ENCODE data around the gene GDPGP1.
A peak's percentile ranks its signal among the peaks of the same experiment; 100 is the strongest.

Gene GDPGP1

GRCh38 chr15:90201130-90201943, 32.7 kb upstream of the GDPGP1 start, which contains the start of gene SEMA4B:
TSS of gene SEMA4B (plus strand) at chr15:90201330. CDS start at chr15:90201579, 249 bp downstream.
- peak; percentile 74 for DNase-seq (ENCODE audit: low read depth)
- peak within 1 kb of the TSS; percentile 89 for H3K4me3 ChIP-seq (ENCODE audit: low read length)

DNA sequence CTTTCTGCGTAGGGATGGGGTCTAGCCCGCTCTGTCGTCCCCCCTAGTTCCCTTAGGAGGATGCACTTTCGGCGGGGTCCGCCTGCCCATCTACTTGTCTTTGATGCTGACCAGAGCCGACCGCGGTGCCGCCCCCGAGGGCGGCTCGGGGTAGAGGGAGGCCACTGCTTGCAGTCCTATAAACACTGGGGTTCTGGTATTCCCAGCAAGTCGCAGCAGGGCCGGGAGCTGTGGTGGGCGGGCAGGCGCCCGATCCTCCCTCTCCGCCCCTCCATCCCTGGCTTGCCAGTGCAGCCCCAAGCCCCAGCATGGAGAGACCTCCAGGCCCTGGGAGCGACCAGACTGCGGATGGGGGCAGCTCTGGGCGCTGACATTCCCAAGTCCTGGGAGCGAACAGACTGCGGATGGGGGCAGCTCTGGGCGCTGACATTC, 32.0 kb upstream of the GDPGP1 start:
- peak overlapping the region; percentile 89 for H3K4me3 ChIP-seq (ENCODE audit: low read length)
- TF ChIP-seq, protein P1, sequence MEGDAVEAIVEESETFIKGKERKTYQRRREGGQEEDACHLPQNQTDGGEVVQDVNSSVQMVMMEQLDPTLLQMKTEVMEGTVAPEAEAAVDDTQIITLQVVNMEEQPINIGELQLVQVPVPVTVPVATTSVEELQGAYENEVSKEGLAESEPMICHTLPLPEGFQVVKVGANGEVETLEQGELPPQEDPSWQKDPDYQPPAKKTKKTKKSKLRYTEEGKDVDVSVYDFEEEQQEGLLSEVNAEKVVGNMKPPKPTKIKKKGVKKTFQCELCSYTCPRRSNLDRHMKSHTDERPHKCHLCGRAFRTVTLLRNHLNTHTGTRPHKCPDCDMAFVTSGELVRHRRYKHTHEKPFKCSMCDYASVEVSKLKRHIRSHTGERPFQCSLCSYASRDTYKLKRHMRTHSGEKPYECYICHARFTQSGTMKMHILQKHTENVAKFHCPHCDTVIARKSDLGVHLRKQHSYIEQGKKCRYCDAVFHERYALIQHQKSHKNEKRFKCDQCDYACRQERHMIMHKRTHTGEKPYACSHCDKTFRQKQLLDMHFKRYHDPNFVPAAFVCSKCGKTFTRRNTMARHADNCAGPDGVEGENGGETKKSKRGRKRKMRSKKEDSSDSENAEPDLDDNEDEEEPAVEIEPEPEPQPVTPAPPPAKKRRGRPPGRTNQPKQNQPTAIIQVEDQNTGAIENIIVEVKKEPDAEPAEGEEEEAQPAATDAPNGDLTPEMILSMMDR (IDR thresholded peaks at IDR 0.05; ENCODE audit: insufficient read depth, low read depth, low read length, missing control alignments) = no peak
- DNase-seq (ENCODE audit: low read depth) = no peak

More at GRCh38 chr15:90201130-90201943, 32.7 kb upstream of the GDPGP1 start, which contains the start of gene SEMA4B:
- TF ChIP-seq, protein P1 (IDR thresholded peaks at IDR 0.05; ENCODE audit: insufficient read depth, low read depth, low read length, missing control alignments) = no peak

DNA sequence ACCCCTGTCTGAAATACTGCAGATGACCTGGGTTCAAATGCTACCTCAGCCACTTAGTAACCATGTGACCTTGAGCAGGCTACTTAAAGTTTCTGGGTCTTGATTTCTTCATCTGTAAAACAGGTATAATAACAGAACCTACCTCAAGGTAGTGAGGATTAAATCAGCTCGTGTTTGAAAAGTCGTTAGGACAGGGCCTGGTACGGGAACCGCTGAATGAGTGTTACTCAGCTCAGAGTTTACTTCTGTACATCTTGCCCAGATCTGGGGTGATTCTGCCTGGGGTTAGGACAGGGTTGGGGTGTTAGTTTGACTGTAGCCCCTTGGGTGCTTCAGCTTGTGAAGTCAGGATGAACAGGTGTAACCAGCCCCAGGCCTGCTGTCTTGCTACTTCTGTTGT, 31.1 kb upstream of the GDPGP1 start:
- peak overlapping the region; percentile 89 for H3K4me3 ChIP-seq (ENCODE audit: low read length)
- TF ChIP-seq, protein P1 (IDR thresholded peaks at IDR 0.05; ENCODE audit: insufficient read depth, low read depth, low read length, missing control alignments) = no peak
- DNase-seq (ENCODE audit: low read depth) = no peak

GRCh38 chr15:90203473-90203872, 30.5 kb upstream of the GDPGP1 start:
- H3K4me3 ChIP-seq (ENCODE audit: low read length) = peak overlapping the region; percentile 89
- DNase-seq (ENCODE audit: low read depth) = no peak
- TF ChIP-seq, protein P1 (IDR thresholded peaks at IDR 0.05; ENCODE audit: insufficient read depth, low read depth, low read length, missing control alignments) = no peak

DNA sequence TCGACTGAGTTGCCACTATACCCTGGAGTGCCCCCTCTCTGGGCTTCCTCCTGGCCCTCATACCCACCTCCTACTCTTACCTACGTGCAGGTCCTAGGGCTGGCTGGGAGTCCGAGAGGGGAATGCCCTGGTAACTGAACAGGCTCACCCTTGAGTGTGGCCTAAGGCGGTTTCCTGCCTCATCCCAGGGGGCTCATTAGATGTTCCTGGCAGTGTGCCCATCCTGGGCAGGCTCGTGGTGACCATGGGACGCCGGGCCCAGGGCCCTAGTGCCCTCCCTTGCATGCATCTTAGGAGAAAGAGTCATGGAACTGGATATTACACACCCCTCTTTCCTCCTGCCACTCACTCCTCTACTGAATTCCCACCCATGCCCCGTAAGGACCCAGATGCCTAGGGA, 30.1 kb upstream of the GDPGP1 start:
- TF ChIP-seq, protein P1 (IDR thresholded peaks at IDR 0.05; ENCODE audit: insufficient read depth, low read depth, low read length, missing control alignments) = no peak
- peak overlapping the region; percentile 89 for H3K4me3 ChIP-seq (ENCODE audit: low read length)
- no peak for DNase-seq (ENCODE audit: low read depth)

DNA sequence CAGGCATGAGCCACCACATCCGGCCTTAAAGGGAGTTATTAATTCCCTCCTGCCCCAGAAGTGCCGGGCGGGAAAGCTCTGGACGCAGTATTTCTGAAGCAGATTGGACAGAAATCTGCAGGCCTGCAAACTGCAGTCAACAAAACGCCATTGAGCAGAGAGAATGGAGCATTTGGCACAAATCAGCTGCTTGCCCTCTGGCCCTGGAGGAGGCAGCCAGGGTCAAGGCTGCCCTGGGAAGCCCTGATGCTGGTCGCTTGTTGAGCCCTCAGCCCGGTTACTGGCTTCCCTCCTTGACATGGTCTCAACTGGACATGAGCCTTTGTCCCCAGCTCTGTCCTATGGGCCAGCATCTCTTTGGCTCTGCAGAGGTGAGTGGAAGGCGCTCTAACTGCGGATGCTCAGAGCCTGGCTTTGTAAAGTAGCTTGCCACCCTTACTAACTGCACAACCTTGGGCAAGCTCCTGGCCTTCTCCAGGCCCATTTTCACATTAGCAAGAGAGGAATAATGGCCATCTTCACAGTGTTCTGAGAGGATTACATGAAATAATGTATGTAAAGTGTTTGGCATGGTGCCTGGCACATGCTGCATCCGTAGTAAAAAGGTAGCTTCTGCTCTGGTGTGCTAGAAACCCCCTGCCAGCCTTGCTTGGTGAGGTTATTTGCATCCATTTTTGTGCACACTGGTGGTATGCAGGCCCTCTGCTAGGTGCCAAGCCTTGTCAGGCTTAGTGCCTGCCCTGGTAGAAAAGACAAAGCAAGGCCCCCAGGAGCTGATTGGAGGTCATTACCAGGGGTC, 28.8 kb upstream of the GDPGP1 start:
- H3K4me3 ChIP-seq (ENCODE audit: low read length) = no peak overlapping the region
- DNase-seq (ENCODE audit: low read depth) = no peak
- TF ChIP-seq, protein P1 (IDR thresholded peaks at IDR 0.05; ENCODE audit: insufficient read depth, low read depth, low read length, missing control alignments) = no peak
